OCI-LY3 (cell line): ENCODE measurements around the gene KLHL1.

ENCODE experiments used
- CTCF ChIP-seq: fragments of 200-600, 300-600 bp; sonication (generic); IDR thresholded peaks from 2 replicates; pipeline ENCODE4 v1.5.1; 2014; ENCODE audit warnings: antibody characterized with exemption, low read length, low read depth
- EZH2phosphoT487 ChIP-seq: fragments of 200-600 bp; shearing (Covaris generic); IDR thresholded peaks from 2 replicates; pipeline ENCODE4 v1.6.1; 2018; ENCODE audit warnings: antibody characterized with exemption, mixed run types, low read depth

- no peak for TF ChIP-seq CTCF
- no peak for TF ChIP-seq EZH2phosphoT487
Observed at GRCh38 chr13:70022646-70023045, 85.6 kb downstream of the KLHL1 start.
